Measurements from ENCODE around the gene CLTC.

DNA sequence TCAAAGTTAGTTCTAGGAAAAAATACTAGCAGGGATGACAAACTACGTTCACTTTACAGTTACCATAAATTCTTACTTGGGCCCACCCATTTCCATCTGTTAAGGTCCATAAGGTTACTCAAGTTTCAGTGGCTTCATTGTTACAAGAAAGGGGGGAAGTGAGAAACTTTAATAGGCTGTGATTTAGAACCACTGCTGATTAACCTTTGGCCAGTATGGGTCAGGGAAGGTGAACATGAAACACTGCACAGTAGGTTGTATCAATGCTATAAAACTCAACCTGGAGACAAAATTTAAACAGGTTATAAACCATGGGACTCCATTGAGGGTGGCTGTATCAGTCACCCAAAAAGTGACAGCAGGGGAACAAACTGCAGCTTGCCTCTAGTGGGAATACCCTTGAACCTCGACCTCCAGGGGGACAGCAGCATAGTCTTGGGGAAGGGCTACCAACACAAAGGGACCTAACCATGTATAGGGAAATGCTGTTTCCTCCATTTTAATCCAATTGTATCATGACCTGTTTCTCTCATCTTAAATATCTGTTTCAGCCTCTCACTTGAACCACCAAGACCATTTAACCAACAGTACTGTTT is 77.1 kb downstream of the CLTC start:
- TF ChIP-seq, protein P1, sequence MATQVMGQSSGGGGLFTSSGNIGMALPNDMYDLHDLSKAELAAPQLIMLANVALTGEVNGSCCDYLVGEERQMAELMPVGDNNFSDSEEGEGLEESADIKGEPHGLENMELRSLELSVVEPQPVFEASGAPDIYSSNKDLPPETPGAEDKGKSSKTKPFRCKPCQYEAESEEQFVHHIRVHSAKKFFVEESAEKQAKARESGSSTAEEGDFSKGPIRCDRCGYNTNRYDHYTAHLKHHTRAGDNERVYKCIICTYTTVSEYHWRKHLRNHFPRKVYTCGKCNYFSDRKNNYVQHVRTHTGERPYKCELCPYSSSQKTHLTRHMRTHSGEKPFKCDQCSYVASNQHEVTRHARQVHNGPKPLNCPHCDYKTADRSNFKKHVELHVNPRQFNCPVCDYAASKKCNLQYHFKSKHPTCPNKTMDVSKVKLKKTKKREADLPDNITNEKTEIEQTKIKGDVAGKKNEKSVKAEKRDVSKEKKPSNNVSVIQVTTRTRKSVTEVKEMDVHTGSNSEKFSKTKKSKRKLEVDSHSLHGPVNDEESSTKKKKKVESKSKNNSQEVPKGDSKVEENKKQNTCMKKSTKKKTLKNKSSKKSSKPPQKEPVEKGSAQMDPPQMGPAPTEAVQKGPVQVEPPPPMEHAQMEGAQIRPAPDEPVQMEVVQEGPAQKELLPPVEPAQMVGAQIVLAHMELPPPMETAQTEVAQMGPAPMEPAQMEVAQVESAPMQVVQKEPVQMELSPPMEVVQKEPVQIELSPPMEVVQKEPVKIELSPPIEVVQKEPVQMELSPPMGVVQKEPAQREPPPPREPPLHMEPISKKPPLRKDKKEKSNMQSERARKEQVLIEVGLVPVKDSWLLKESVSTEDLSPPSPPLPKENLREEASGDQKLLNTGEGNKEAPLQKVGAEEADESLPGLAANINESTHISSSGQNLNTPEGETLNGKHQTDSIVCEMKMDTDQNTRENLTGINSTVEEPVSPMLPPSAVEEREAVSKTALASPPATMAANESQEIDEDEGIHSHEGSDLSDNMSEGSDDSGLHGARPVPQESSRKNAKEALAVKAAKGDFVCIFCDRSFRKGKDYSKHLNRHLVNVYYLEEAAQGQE (IDR thresholded peaks at IDR 0.05; ENCODE audit: insufficient read depth in 1 of 2, low read depth in 2 of 2, low read length in 2 of 2), result no peak
- no peak for TF ChIP-seq TAF1 (IDR thresholded peaks at IDR 0.05; ENCODE audit: borderline replicate concordance, insufficient read depth, low read length)
- no peak for TF ChIP-seq SIN3A (IDR thresholded peaks at IDR 0.05; ENCODE audit: borderline replicate concordance, insufficient read depth, low read length)
- TF ChIP-seq POLR2AphosphoS5 (IDR thresholded peaks at IDR 0.05; ENCODE audit: low read depth, low read length), result peak; percentile 70
